SIG-M5 treated with dmso at 0.1 percent for 504 hours (cell line): ENCODE measurements around the gene ROBO3.

Experiments used
- DNase-seq: peaks from one replicate; lab custom pipeline; 2025; ENCODE audit not compliant: unreplicated experiment; lab: John Stamatoyannopoulos, UW

The ROBO3 gene

GRCh38 chr11:124841840-124842239, 23.4 kb upstream of the ROBO3 start:
- no peak for DNase-seq

GRCh38 chr11:124842305-124842704, 22.9 kb upstream of the ROBO3 start:
- DNase-seq = no peak

- DNase-seq = no peak
These were observed 21.7 kb upstream of the ROBO3 start for GRCh38 chr11:124843616-124843910.

GRCh38 chr11:124844664-124845079, 20.6 kb upstream of the ROBO3 start:
- no peak for DNase-seq

GRCh38 chr11:124846070-124846673, 19.1 kb upstream of the ROBO3 start:
- DNase-seq = no peak

- no peak for DNase-seq
These were observed 6.1 kb upstream of the ROBO3 start for GRCh38 chr11:124859171-124859570.

- no peak for DNase-seq
These were observed 3.6 kb upstream of the ROBO3 start for GRCh38 chr11:124861670-124862069.

- no peak for DNase-seq
These were observed 2.0 kb upstream of the ROBO3 start for GRCh38 chr11:124863137-124863825.

GRCh38 chr11:124863826-124864165, 1.4 kb upstream of the ROBO3 start:
- DNase-seq = no peak

GRCh38 chr11:124864176-124864891, 898 bp upstream of the ROBO3 start:
- DNase-seq = no peak

GRCh38 chr11:124864892-124865180, 396 bp upstream of the ROBO3 start:
- DNase-seq = no peak

GRCh38 chr11:124865902-124866851, 945 bp downstream of the ROBO3 start:
- DNase-seq = no peak

GRCh38 chr11:124867700-124868099, 2.5 kb downstream of the ROBO3 start:
- DNase-seq = peak; percentile 10

- no peak for DNase-seq
These were observed 3.4 kb downstream of the ROBO3 start for GRCh38 chr11:124868331-124869274.

GRCh38 chr11:124869331-124869730, 4.1 kb downstream of the ROBO3 start:
- no peak for DNase-seq

- DNase-seq = no peak
These were observed 4.7 kb downstream of the ROBO3 start for GRCh38 chr11:124869856-124870387.

- DNase-seq = no peak
These were observed 5.2 kb downstream of the ROBO3 start for GRCh38 chr11:124870430-124870829.

GRCh38 chr11:124872280-124872679, 7.0 kb downstream of the ROBO3 start:
- DNase-seq = no peak

GRCh38 chr11:124872741-124873140, 7.5 kb downstream of the ROBO3 start:
- no peak for DNase-seq

GRCh38 chr11:124873951-124874350, 8.7 kb downstream of the ROBO3 start:
- no peak for DNase-seq
